Neural progenitor cell (in vitro differentiated cells): ENCODE results near the gene RTN4RL1.

Experiments used
- CTCF ChIP-seq: fragments of 200-600 bp; sonication (generic); IDR thresholded peaks from 2 replicates; pipeline ENCODE4 v1.5.1; 2017; ENCODE audit warnings: antibody characterized with exemption, mild to moderate bottlenecking
- EZH2 ChIP-seq: fragments of 200-600 bp; sonication (generic); IDR thresholded peaks from 2 replicates; pipeline ENCODE4 v1.6.1; 2017; ENCODE audit warnings: antibody characterized with exemption, mild to moderate bottlenecking, moderate library complexity
- EZH2phosphoT487 ChIP-seq: fragments of 200-600 bp; sonication (generic); IDR thresholded peaks from 2 replicates; pipeline ENCODE4 v1.6.1; 2017; ENCODE audit warnings: antibody characterized with exemption

DNA sequence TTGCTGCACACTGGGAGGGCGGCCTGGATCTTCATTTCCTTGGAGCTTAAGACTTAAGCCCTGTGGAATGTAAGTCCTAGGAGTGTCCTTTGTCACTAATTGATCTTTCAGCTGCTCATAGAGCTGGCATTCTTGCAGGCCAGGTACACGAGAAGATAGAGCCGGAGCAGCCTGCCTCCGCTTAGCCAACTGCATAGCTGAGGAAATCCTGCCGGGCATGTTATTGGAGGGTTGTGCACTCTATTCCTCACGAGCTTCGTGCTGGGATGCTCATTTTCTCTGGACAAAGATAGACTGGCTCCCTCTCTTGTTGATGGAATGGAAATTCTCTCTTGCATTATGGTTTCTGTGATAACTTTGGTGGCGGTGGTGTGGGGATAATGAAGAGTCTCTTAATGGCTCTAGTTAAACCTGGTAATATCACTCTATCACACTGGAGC, 118.5 kb downstream of the RTN4RL1 start:
- TF ChIP-seq CTCF (no peak), EZH2 (no peak), EZH2phosphoT487 (peak; percentile 67)
